K562 (cell line): Measurements from ENCODE around the gene PTPN12. TPM values are rescaled to one million over a fixed set of nuclear protein-coding genes. Genes with fewer than 3 reads are reported as not detected.
A peak's percentile ranks its signal among the peaks of the same experiment; 100 is the strongest.

Experiments
- ATAC-seq: fragments of 200-7000 bp; cut with Tn5 transposase; 3 replicates; pipeline ENCODE4 v1.9.1; 2020; ENCODE audit warnings: moderate library complexity
- BruUV-seq: library from RNA; stranded (reverse); fragments of 400-500 nt; replicated peaks from 2 replicates; lab custom pipeline; 2021; lab: Mats Ljungman, UMichigan
- CTCF ChIA-PET: fragments of 300-600 bp; formaldehyde crosslinking; extraction: SDS; loops from one replicate; lab custom pipeline; 2021; ENCODE audit warnings: low intra/inter-chr PET ratio; lab: Yijun Ruan, JAX
- POLR2A ChIA-PET: fragments of 300-600, 350-650 bp; sonication (Branson Sonifier 250); formaldehyde crosslinking; extraction: SDS; loops from one replicate; lab custom pipeline; 2021; ENCODE audit warnings: antibody characterized with exemption, inconsistent platforms; lab: Yijun Ruan, JAX
- DNase-seq, 4 experiments: peaks; one replicate each; pipeline versions ENCODE4 v3.0.0 to v3.0.0-alpha.2; 2011 to 2018; ENCODE audit warnings: low spot score in 3 of 4, mixed read lengths in 3 of 4; ENCODE audit errors: extremely low read depth in 1 of 4
- FAIRE-seq: peaks from 2 replicates; lab custom pipeline; 2011; peaks lifted over from hg19 to GRCh38; lab: Jason Lieb, UNC
- H2AFZ ChIP-seq: 2 replicates; pipeline ENCODE4 v1.6.0; 2011; ENCODE audit warnings: low read depth, low read length, control low read depth, inconsistent platforms
- H3K27ac ChIP-seq: fragments of 200-600 bp; 3 replicates; pipeline ENCODE4 v1.8.0; 2011; ENCODE audit warnings: low read depth, mild to moderate bottlenecking, control low read depth, inconsistent platforms, low read length, moderate library complexity, mixed read lengths; ENCODE audit errors: extremely low read depth
- H3K27me3 ChIP-seq, 2 experiments: fragments of 300-600 bp in 1 of 2; 2 replicates in 1 of 2; 3 replicates in 1 of 2; pipeline versions ENCODE4 v1.6.0 to v1.8.0; 2011; ENCODE audit warnings: inconsistent platforms in 2 of 2, low read length in 2 of 2, mild to moderate bottlenecking in 1 of 2, mixed read lengths in 1 of 2, moderate library complexity in 1 of 2; ENCODE audit not compliant: control insufficient read depth in 2 of 2, insufficient read depth in 2 of 2
- H3K36me3 ChIP-seq: fragments of 300-600 bp; 3 replicates; pipeline ENCODE4 v1.8.0; 2011; ENCODE audit warnings: mild to moderate bottlenecking, low read length, inconsistent platforms; ENCODE audit not compliant: control insufficient read depth, insufficient read depth
- H3K4me1 ChIP-seq, 2 experiments: fragments of 200-600 bp in 1 of 2; replicated peaks in 1 of 2; 2 replicates in 1 of 2; 3 replicates in 1 of 2; pipeline versions ENCODE4 v1.5.1 to v1.8.0; 2011; ENCODE audit warnings: inconsistent platforms in 2 of 2, low read length in 2 of 2, mild to moderate bottlenecking in 1 of 2, mixed read lengths in 1 of 2, moderate library complexity in 1 of 2; ENCODE audit not compliant: control insufficient read depth in 2 of 2, insufficient read depth in 2 of 2
- H3K4me2 ChIP-seq: 2 replicates; pipeline ENCODE4 v1.6.1; 2011; ENCODE audit warnings: low read length, control low read depth, inconsistent platforms, mixed read lengths; ENCODE audit not compliant: insufficient read depth
- H3K4me3 ChIP-seq: fragments of 200-600 bp; sonication (generic), shearing (Covaris generic); 2 replicates; pipeline ENCODE4 v1.5.1; 2016; ENCODE audit warnings: control low read depth, inconsistent platforms
- H3K79me2 ChIP-seq: fragments of 200-600 bp; 3 replicates; pipeline ENCODE4 v1.8.0; 2011; ENCODE audit warnings: low read length, inconsistent platforms; ENCODE audit not compliant: control insufficient read depth, insufficient read depth
- H3K9ac ChIP-seq, 2 experiments: 2 replicates each; pipeline versions ENCODE4 v1.6.0 to v1.6.1; 2011; ENCODE audit warnings: low read depth in 2 of 2, low read length in 2 of 2, control low read depth in 1 of 2, inconsistent platforms in 1 of 2, mild to moderate bottlenecking in 1 of 2, mixed read lengths in 1 of 2; ENCODE audit not compliant: insufficient read depth in 1 of 2
- H3K9me1 ChIP-seq: one replicate; pipeline ENCODE4 v1.6.0; 2011; ENCODE audit warnings: inconsistent platforms, mild to moderate bottlenecking, low read length, moderate library complexity; ENCODE audit not compliant: control insufficient read depth, insufficient read depth
- H3K9me3 ChIP-seq: replicated peaks from 2 replicates; pipeline ENCODE4 v1.5.1; 2011; ENCODE audit warnings: low read depth, low read length, inconsistent platforms; ENCODE audit not compliant: control insufficient read depth, insufficient read depth
- H4K20me1 ChIP-seq: replicated peaks from 2 replicates; pipeline ENCODE4 v1.6.1; 2011; ENCODE audit warnings: low read length, inconsistent platforms, mixed read lengths; ENCODE audit not compliant: control insufficient read depth, insufficient read depth
- ARID4B ChIP-seq: sonication (generic); formaldehyde crosslinking; IDR thresholded peaks from 2 replicates; pipeline ENCODE4 v1.8.0; 2022; ENCODE audit warnings: mild to moderate bottlenecking, missing genetic modification reagents
- ATF7 ChIP-seq: fragments of 450-650 bp; IDR thresholded peaks from 2 replicates; pipeline ENCODE4 v1.7.1; 2014; ENCODE audit warnings: mild to moderate bottlenecking, moderate library complexity
- ESRRA ChIP-seq: fragments of 450-650 bp; IDR thresholded peaks from 2 replicates; pipeline ENCODE4 v1.6.1; 2014; ENCODE audit warnings: low read depth, mild to moderate bottlenecking, moderate library complexity, borderline replicate concordance
- ETS1 ChIP-seq: conservative IDR thresholded peaks from 2 replicates; pipeline ENCODE4 v1.6.1; 2011; ENCODE audit warnings: low read depth, mild to moderate bottlenecking, low read length; ENCODE audit not compliant: control insufficient read depth
- HMGN3 ChIP-seq: IDR thresholded peaks from 2 replicates; pipeline ENCODE4 v1.6.1; 2011; ENCODE audit warnings: borderline replicate concordance, low read depth, mild to moderate bottlenecking, mixed read lengths, low read length; ENCODE audit not compliant: insufficient read length; ENCODE audit errors: extremely low read depth
- LEF1 ChIP-seq: fragments of 450-650 bp; IDR thresholded peaks from 2 replicates; pipeline ENCODE4 v1.6.1; 2016; ENCODE audit warnings: mild to moderate bottlenecking
- MAFF ChIP-seq: IDR thresholded peaks from 2 replicates; pipeline ENCODE4 v1.6.1; 2012; ENCODE audit warnings: low read length, improper control_type of control experiment
- PML ChIP-seq: IDR thresholded peaks from 2 replicates; pipeline ENCODE4 v1.6.1; 2012; ENCODE audit warnings: low read length, inconsistent platforms
- PTBP1 ChIP-seq: fragments of 200-400 bp; formaldehyde crosslinking; IDR thresholded peaks from 2 replicates; pipeline ENCODE4 v1.6.1; 2017; ENCODE audit warnings: low read depth, low read length
- RBM34 ChIP-seq: fragments of 200-400 bp; formaldehyde crosslinking; IDR thresholded peaks from 2 replicates; pipeline ENCODE4 v1.6.1; 2018; ENCODE audit warnings: low read length, borderline replicate concordance; ENCODE audit not compliant: insufficient read depth
- SMARCA4 ChIP-seq: fragments of 450-650 bp; IDR thresholded peaks from 2 replicates; pipeline ENCODE4 v1.6.1; 2016
- TARDBP ChIP-seq: fragments of 450-650 bp; IDR thresholded peaks from 2 replicates; pipeline ENCODE4 v1.6.1; 2016
- ZNF12 ChIP-seq: sonication (generic); formaldehyde crosslinking; IDR thresholded peaks from 2 replicates; pipeline ENCODE4 v1.4.0; 2020; ENCODE audit warnings: mild to moderate bottlenecking, missing genetic modification reagents
- ZNF134 ChIP-seq: fragments of 250-450 bp; sonication (Bioruptor Pico); conservative IDR thresholded peaks from 2 replicates; pipeline ENCODE4 v1.4.0; 2020
- WGBS: fragments of 100-300 bp; shearing (Covaris generic); methylation state at CpG from one replicate; pipeline ENCODE4 v1.1.6; 2016; ENCODE audit warnings: low coverage, mixed read lengths; ENCODE audit not compliant: insufficient coverage; ENCODE audit errors: missing lambda C conversion rate; 5-methylcytosine and 5-hydroxymethylcytosine counted together
- in situ Hi-C: fragments of 300-500 bp; cut with MboI; formaldehyde crosslinking; loops from 4 replicates; pipeline ENCODE4 v1.15.0; 2018; ENCODE audit warnings: inconsistent platforms, mixed read lengths
- intact Hi-C: fragments of 100-400 bp; cut with micrococcal nuclease; formaldehyde crosslinking; loops from 2 replicates; pipeline ENCODE4 v1.14.2; 2022
- polyA plus RNA-seq, 8 experiments: library from polyadenylated mRNA; depleted of rRNA in 4 of 8; stranded (reverse) in 5 of 8; unstranded in 3 of 8; fragments of >200 nt; fragmentation: Nextera tagmentation in 2 of 8; fragmentation: Illumina TruSeq in 1 of 8; extraction: Ambion mirVana in 2 of 8; extraction: Trizol in 1 of 8; gene quantifications; 2 replicates each; pipeline versions ENCODE4 v1.2.1 to v1.2.3, GENCODE V29; 2011 to 2014; ENCODE audit warnings: inconsistent platforms in 1 of 8, missing spikeins in 1 of 8
- total RNA-seq, 7 experiments: library from RNA; depleted of rRNA in 6 of 7; stranded (reverse); fragments of >200 nt in 6 of 7; fragmentation: Illumina TruSeq in 2 of 7; extraction: Trizol in 2 of 7; gene quantifications; 2 replicates each; pipeline versions ENCODE4 v1.2.1 to v1.2.3, GENCODE V29; 2011 to 2021; ENCODE audit warnings: low replicate concordance in 1 of 7
- TF ChIP-seq, protein P1 (sequence below): fragments of 450-650 bp; IDR thresholded peaks from 2 replicates; pipeline ENCODE4 v1.6.1; 2014; ENCODE audit warnings: low read depth, mild to moderate bottlenecking, moderate library complexity, borderline replicate concordance

The PTPN12 gene
- total and polyA plus RNA-seq, 9 of the 15 experiments (the other 6 are each of a cell fraction or from before 2014, with no cell fraction given), result 15.3 to 79.8 (median 26.6) TPM

- DNase-seq (peak; percentile 98 to 99 (median 99)), ATAC-seq (peak; percentile 93), FAIRE-seq (peak; percentile 87)
- H2AFZ ChIP-seq, result peak overlapping the region; percentile 94
- CTCF ChIA-PET, result no interaction called here
- H3K27ac ChIP-seq, result peak overlapping the region; percentile 88
- H3K27me3 ChIP-seq, result no peaks in the 10 kb centered on the region
- peak overlapping the region; percentile 81 to 96 for H3K9ac ChIP-seq
- in situ Hi-C loops (no loop called here), intact Hi-C loops (loop anchor here (5.0 kb wide), 2 partner anchors 116 to 161 kb away; partner anchors contain the start of gene RSBN1L)
- H3K36me3 ChIP-seq, result no peaks in the 10 kb centered on the region; the same call in 2 of the 3 replicates
- H3K4me1 ChIP-seq, result peaks cover 10 to 21% of the 10 kb centered on the region in 2 experiments
- 2% methylated on average over 32 of the region's 58 CpGs for WGBS
- no peaks in the 10 kb centered on the region for H3K9me3 ChIP-seq
- H3K79me2 ChIP-seq, result peaks cover 52% of the 10 kb centered on the region
- H3K9me1 ChIP-seq, result no peaks in the 10 kb centered on the region
- H4K20me1 ChIP-seq, result peaks cover 5% of the 10 kb centered on the region; the same call in 1 of the 2 replicates
- H3K4me2 ChIP-seq, result peak overlapping the region; percentile 98
- peak overlapping the region; percentile 80 for H3K4me3 ChIP-seq
- POLR2A ChIA-PET, result interaction anchor here (0.6 to 1.1 kb wide), 7 partner anchors 14 to 158 kb away, joined by 3 to 6 read pairs (median 4); no protein-coding TSS in a partner anchor
- BruUV-seq, result TSS peak; percentile 94
- TF ChIP-seq ETS1 (no peak; the same call in 1 of the 2 replicates), PTBP1 (no peak), ARID4B (CRISPR knock-in tag) (peak; percentile 51; the same call in 1 of the 2 replicates), PML (peak; percentile 84), ATF7 (peak; percentile 71), TARDBP (peak; percentile 36; the same call in 1 of the 2 replicates), HMGN3 (peak; percentile 17), ESRRA (peak; percentile 63; the same call in 1 of the 2 replicates), RBM34 (no peak), MAFF (no peak), ZNF134 (CRISPR knock-in tag) (0 out of 2 replicates have a peak, but pooled peaks have one; percentile 22), ZNF12 (CRISPR knock-in tag) (0 out of 2 replicates have a peak, but pooled peaks have one; percentile 55), LEF1 (peak; percentile 38; the same call in 1 of the 2 replicates), SMARCA4 (peak; percentile 59)
- TF ChIP-seq, protein P1, sequence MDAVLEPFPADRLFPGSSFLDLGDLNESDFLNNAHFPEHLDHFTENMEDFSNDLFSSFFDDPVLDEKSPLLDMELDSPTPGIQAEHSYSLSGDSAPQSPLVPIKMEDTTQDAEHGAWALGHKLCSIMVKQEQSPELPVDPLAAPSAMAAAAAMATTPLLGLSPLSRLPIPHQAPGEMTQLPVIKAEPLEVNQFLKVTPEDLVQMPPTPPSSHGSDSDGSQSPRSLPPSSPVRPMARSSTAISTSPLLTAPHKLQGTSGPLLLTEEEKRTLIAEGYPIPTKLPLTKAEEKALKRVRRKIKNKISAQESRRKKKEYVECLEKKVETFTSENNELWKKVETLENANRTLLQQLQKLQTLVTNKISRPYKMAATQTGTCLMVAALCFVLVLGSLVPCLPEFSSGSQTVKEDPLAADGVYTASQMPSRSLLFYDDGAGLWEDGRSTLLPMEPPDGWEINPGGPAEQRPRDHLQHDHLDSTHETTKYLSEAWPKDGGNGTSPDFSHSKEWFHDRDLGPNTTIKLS, result peak; percentile 77
Measured at GRCh38 chr7:77536413-77537135, 521 bp upstream of the PTPN12 start.
